Measurements from ENCODE around the gene SAP25.

DNA sequence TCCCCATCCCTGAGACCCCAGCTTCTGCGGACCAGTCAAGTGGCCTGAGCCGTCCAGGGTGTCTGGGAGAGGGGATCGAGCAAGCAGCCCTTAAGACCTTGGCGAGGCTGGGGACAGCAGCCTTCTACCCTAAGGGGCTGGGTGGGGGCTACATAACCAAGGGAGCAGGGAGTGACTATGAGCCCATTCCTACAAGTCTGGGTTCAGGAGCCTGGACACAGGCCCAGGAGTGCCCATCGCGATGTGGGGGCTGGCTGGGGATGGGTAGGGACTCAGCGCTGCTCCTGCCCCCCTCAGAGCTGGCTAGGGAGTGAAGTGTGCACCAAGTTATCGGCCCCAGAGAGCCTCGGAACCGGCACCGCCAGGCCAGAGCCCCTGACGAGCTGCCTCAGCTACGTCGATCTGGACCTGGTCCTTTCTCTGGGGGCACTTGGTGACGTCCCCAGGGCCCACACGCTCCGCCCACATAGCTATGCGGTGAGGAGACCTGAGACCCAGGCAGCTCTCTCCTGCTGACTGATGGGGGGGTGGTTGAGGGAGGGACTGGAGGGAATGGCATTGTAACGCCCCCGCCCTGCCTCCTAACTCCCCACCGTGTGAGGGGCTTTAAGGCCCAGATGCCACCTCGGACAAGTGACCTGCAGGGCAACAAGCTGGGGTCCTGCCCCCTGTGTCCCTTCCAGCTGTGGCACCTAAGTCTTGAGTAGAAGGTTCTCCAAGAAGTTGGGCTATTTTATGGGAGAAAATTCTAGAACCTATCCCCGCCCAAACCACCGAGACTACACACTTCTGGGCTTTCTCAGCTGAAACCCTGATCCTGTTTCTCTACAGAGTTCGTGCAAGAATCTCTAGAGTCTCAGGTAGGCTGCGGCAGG is 2.5 kb downstream of the SAP25 start:
- TF ChIP-seq CTCF (conservative IDR thresholded peaks at IDR 0.05 in 1 of 2, IDR thresholded peaks at IDR 0.05 in 1 of 2; ENCODE audit: extremely low read depth in 1 of 2, insufficient read depth in 1 of 2, low read depth in 1 of 2, low read length in 2 of 2) (no peak), EZH2 (IDR thresholded peaks at IDR 0.05; ENCODE audit: borderline replicate concordance, low read length) (no peak)

All from mammary epithelial cell (primary cell).